NCI-H2196 (cell line): Measurements from ENCODE around the gene RANBP3.
"Not testable (repeated sequence)": the region's sequence is repeated elsewhere in the genome, so short reads cannot be mapped to it uniquely, and the experiment has no call there.

Experiments used
- DNase-seq: peaks from one replicate; lab custom pipeline; 2025; ENCODE audit not compliant: unreplicated experiment; lab: John Stamatoyannopoulos, UW

RANBP3 gene

GRCh38 chr19:5966941-5967340 lies 11.0 kb downstream of the RANBP3 start:
- no peak for DNase-seq

- no peak for DNase-seq
Measured at GRCh38 chr19:5966215-5966614, 11.7 kb downstream of the RANBP3 start.

GRCh38 chr19:5964816-5965565 lies 12.9 kb downstream of the RANBP3 start:
- DNase-seq, result no peak

- no peak for DNase-seq
Measured at GRCh38 chr19:5963855-5964254, 14.1 kb downstream of the RANBP3 start.

- DNase-seq, result not testable (repeated sequence)
Measured at GRCh38 chr19:5963259-5963658, 14.7 kb downstream of the RANBP3 start.

GRCh38 chr19:5961969-5962945 lies 15.7 kb downstream of the RANBP3 start:
- DNase-seq, result peak; percentile 92

- not testable (repeated sequence) for DNase-seq
Measured at GRCh38 chr19:5961641-5961968, 16.3 kb downstream of the RANBP3 start.

- DNase-seq, result peak; percentile 83
Measured at GRCh38 chr19:5960005-5961001, 17.6 kb downstream of the RANBP3 start.

- DNase-seq, result no peak
Measured at GRCh38 chr19:5959260-5960004, 18.5 kb downstream of the RANBP3 start.

GRCh38 chr19:5958851-5959122 lies 19.2 kb downstream of the RANBP3 start:
- no peak for DNase-seq

- no peak for DNase-seq
Measured at GRCh38 chr19:5958074-5958850, 19.7 kb downstream of the RANBP3 start.

GRCh38 chr19:5957170-5957569 lies 20.8 kb downstream of the RANBP3 start:
- no peak for DNase-seq

- DNase-seq, result no peak
Measured at GRCh38 chr19:5956728-5957127, 21.2 kb downstream of the RANBP3 start.

- DNase-seq, result no peak
Measured at GRCh38 chr19:5956323-5956722, 21.6 kb downstream of the RANBP3 start.

GRCh38 chr19:5955636-5955935 lies 22.4 kb downstream of the RANBP3 start:
- no peak for DNase-seq

- DNase-seq, result peak; percentile 39
Measured at GRCh38 chr19:5954293-5954692, 23.6 kb downstream of the RANBP3 start.

GRCh38 chr19:5953680-5954213 lies 24.2 kb downstream of the RANBP3 start:
- no peak for DNase-seq

- DNase-seq, result no peak
Measured at GRCh38 chr19:5953030-5953589, 24.8 kb downstream of the RANBP3 start.
